ENCODE data around the gene KCNQ1. TPM values are rescaled to one million over a fixed set of nuclear protein-coding genes. Genes with fewer than 3 reads are reported as not detected.

KCNQ1 gene
- total RNA-seq, 4 donors from 2014 or later = 2.6 to 12.7 (median 4.9) TPM

DNA sequence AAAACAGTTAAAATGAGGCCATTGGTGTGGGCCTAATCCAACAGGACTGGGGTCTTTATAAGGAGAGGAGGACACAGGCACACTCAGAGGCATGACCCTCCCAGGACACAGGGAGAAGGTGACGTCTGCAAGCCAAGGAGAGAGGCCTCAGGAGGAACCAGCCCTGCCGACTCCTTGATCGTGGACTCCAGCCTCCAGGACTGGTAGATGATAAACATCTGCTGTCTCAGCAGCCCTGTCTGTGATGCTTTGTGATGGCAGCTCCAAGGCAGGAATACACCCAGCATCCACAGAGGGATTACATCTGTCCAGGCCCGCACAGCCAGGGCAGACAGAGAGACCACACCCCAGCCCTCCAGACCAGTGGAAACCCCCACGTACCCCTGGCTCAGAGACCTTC lies 422.3 kb downstream of the KCNQ1 start:
- H3K4me1 ChIP-seq = peaks cover 0 to 11% (median 2%) of the 10 kb centered on the region in 3 donors
- WGBS, 2 donors (ENCODE audit: low coverage in 1 of 2) = 100% methylated on average over 1 to 2 of the region's 5 CpGs
- ATAC-seq = no peak
- peaks cover 74% of the 10 kb centered on the region for H3K27me3 ChIP-seq
- no peak overlapping the region for H3K4me3 ChIP-seq
- TF ChIP-seq POLR2A (IDR thresholded peaks at IDR 0.05) = no peak
- TF ChIP-seq, protein P1, sequence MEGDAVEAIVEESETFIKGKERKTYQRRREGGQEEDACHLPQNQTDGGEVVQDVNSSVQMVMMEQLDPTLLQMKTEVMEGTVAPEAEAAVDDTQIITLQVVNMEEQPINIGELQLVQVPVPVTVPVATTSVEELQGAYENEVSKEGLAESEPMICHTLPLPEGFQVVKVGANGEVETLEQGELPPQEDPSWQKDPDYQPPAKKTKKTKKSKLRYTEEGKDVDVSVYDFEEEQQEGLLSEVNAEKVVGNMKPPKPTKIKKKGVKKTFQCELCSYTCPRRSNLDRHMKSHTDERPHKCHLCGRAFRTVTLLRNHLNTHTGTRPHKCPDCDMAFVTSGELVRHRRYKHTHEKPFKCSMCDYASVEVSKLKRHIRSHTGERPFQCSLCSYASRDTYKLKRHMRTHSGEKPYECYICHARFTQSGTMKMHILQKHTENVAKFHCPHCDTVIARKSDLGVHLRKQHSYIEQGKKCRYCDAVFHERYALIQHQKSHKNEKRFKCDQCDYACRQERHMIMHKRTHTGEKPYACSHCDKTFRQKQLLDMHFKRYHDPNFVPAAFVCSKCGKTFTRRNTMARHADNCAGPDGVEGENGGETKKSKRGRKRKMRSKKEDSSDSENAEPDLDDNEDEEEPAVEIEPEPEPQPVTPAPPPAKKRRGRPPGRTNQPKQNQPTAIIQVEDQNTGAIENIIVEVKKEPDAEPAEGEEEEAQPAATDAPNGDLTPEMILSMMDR (IDR thresholded peaks at IDR 0.05) = no peak
- no peak for TF ChIP-seq POLR2AphosphoS5 (IDR thresholded peaks at IDR 0.05)
- TF ChIP-seq EP300 (IDR thresholded peaks at IDR 0.05) = no peak
- H3K9me3 ChIP-seq = peaks cover 0 to 5% (median 0%) of the 10 kb centered on the region in 3 donors
- no peaks in the 10 kb centered on the region for H3K36me3 ChIP-seq
- no peak overlapping the region for H3K27ac ChIP-seq

DNA sequence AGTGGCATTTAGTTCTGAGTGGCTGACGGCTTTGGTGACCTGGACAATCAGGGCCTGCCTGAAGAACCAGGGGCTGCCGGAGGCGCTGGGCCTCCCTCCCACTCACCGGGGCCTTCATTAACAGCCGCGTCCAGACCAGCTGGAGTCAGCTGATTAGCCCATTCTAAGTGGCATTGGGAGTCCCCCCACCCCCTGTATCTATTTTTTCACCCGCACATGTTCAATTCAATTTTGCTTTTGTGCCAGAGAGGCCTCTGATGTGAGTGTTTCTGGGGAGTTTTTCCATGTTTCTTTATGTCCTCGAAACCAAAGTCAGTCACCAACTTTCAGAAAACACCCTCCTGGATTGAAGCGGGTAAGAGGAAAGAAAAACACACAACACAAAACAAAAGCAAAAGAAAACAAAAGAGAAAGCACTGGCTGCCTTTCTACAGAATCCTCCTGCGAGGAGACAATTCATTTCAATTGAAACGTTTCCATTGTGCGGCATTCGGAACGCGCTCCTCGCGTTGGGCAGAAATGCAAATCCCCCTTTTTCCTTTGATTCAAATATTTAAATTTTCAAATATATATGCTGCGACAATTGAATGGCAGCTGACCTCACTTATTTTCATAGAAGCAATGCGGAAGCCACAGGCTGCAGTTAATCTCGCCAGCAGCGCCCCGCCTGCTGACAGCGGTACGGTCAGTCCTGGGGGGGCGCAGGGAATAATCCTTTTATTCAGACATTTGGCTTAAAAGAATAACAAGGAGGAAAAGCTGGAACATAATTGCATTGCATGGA lies 423.1 kb downstream of the KCNQ1 start:
- H3K27ac ChIP-seq = no peak overlapping the region
- H3K4me3 ChIP-seq = peak overlapping the region in 1 of 2 donors; percentile 24
- no peaks in the 10 kb centered on the region for H3K36me3 ChIP-seq
- no peak for ATAC-seq
- WGBS, 2 donors (ENCODE audit: low coverage in 1 of 2) = 68 to 82% methylated on average over 18 to 21 of the region's 25 CpGs
- peaks cover 72% of the 10 kb centered on the region for H3K27me3 ChIP-seq
- H3K9me3 ChIP-seq = peaks cover 0 to 5% (median 0%) of the 10 kb centered on the region in 3 donors
- peaks cover 0 to 3% (median 2%) of the 10 kb centered on the region in 3 donors for H3K4me1 ChIP-seq
- TF ChIP-seq POLR2A (IDR thresholded peaks at IDR 0.05) = no peak
- TF ChIP-seq POLR2AphosphoS5 (IDR thresholded peaks at IDR 0.05) = no peak
- no peak for TF ChIP-seq EP300 (IDR thresholded peaks at IDR 0.05)
- TF ChIP-seq, protein P1 (IDR thresholded peaks at IDR 0.05) = no peak

GRCh38 chr11:2868506-2869133 lies 423.8 kb downstream of the KCNQ1 start:
- 43 to 88% methylated on average over 2 to 5 of the region's 16 CpGs for WGBS, 2 donors (ENCODE audit: low coverage in 1 of 2)
- no peak for TF ChIP-seq EP300 (IDR thresholded peaks at IDR 0.05)
- no peak for TF ChIP-seq POLR2AphosphoS5 (IDR thresholded peaks at IDR 0.05)
- no peak for TF ChIP-seq POLR2A (IDR thresholded peaks at IDR 0.05)
- TF ChIP-seq, protein P1 (IDR thresholded peaks at IDR 0.05) = no peak
- Histone ChIP-seq H3K27me3 (peaks cover 69% of the 10 kb centered on the region), H3K4me1 (no peaks in the 10 kb centered on the region), H3K36me3 (no peaks in the 10 kb centered on the region), H3K9me3 (peaks cover 0 to 5% (median 0%) of the 10 kb centered on the region in 3 donors), H3K4me3 (peak overlapping the region in 1 of 2 donors; percentile 24), H3K27ac (no peak overlapping the region)
- ATAC-seq = no peak

GRCh38 chr11:2869134-2869526 lies 424.3 kb downstream of the KCNQ1 start:
- Histone ChIP-seq H3K27me3 (peaks cover 67% of the 10 kb centered on the region), H3K9me3 (peaks cover 0 to 5% (median 0%) of the 10 kb centered on the region in 3 donors)
- 31% methylated on average over 13 of the region's 37 CpGs; no CpG with 5 or more reads in 1 of the 2 donors for WGBS, 2 donors (ENCODE audit: low coverage in 1 of 2)

More at GRCh38 chr11:2869134-2869526, 424.3 kb downstream of the KCNQ1 start:
- ATAC-seq = no peak
- H3K36me3 ChIP-seq = no peaks in the 10 kb centered on the region
- TF ChIP-seq POLR2A (IDR thresholded peaks at IDR 0.05) (no peak), POLR2AphosphoS5 (IDR thresholded peaks at IDR 0.05) (no peak), EP300 (IDR thresholded peaks at IDR 0.05) (no peak)
- TF ChIP-seq, protein P1 (IDR thresholded peaks at IDR 0.05) = no peak
- H3K27ac ChIP-seq = no peak overlapping the region
- no peaks in the 10 kb centered on the region for H3K4me1 ChIP-seq
- H3K4me3 ChIP-seq = no peak overlapping the region

Data from gastroesophageal sphincter (tissue), 4 donors.